ENCODE measurements around the gene MAST4.

Gene MAST4

GRCh38 chr5:67058998-67059743, 463.0 kb downstream of the MAST4 start:
- in situ Hi-C loops (cut with HindIII; ENCODE audit: low sequenced_read_pairs): no loop called here
- TF ChIP-seq CTCF (IDR thresholded peaks at IDR 0.05; ENCODE audit: low read depth, low read length, missing control alignments): no peak
- no peak overlapping the region for H3K4me3 ChIP-seq (ENCODE audit: low read depth, low read length)
- DNase-seq (ENCODE audit: low read depth): no peak

GRCh38 chr5:67059744-67060490, 463.7 kb downstream of the MAST4 start:
- DNase-seq (ENCODE audit: low read depth): peak; percentile 54
- H3K4me3 ChIP-seq (ENCODE audit: low read depth, low read length): no peak overlapping the region

GRCh38 chr5:67061511-67061910, 465.3 kb downstream of the MAST4 start:
- no peak overlapping the region for H3K4me3 ChIP-seq (ENCODE audit: low read depth, low read length)
- no peak for DNase-seq (ENCODE audit: low read depth)
- no peak for TF ChIP-seq CTCF (IDR thresholded peaks at IDR 0.05; ENCODE audit: low read depth, low read length, missing control alignments)
- in situ Hi-C loops (cut with HindIII; ENCODE audit: low sequenced_read_pairs): no loop called here

More at GRCh38 chr5:67059744-67060490, 463.7 kb downstream of the MAST4 start:
- TF ChIP-seq CTCF (IDR thresholded peaks at IDR 0.05; ENCODE audit: low read depth, low read length, missing control alignments): no peak
- in situ Hi-C loops (cut with HindIII; ENCODE audit: low sequenced_read_pairs): no loop called here

- in situ Hi-C loops (cut with HindIII; ENCODE audit: low sequenced_read_pairs): no loop called here
- H3K4me3 ChIP-seq (ENCODE audit: low read depth, low read length): no peak overlapping the region
- no peak for DNase-seq (ENCODE audit: low read depth)
- no peak for TF ChIP-seq CTCF (IDR thresholded peaks at IDR 0.05; ENCODE audit: low read depth, low read length, missing control alignments)
Observed at GRCh38 chr5:67063055-67063454, 466.9 kb downstream of the MAST4 start.

GRCh38 chr5:67063791-67064190, 467.6 kb downstream of the MAST4 start:
- H3K4me3 ChIP-seq (ENCODE audit: low read depth, low read length): no peak overlapping the region
- in situ Hi-C loops (cut with HindIII; ENCODE audit: low sequenced_read_pairs): no loop called here
- no peak for TF ChIP-seq CTCF (IDR thresholded peaks at IDR 0.05; ENCODE audit: low read depth, low read length, missing control alignments)
- DNase-seq (ENCODE audit: low read depth): peak; percentile 11

GRCh38 chr5:67065237-67065636, 469.0 kb downstream of the MAST4 start:
- in situ Hi-C loops (cut with HindIII; ENCODE audit: low sequenced_read_pairs): no loop called here
- DNase-seq (ENCODE audit: low read depth): no peak
- H3K4me3 ChIP-seq (ENCODE audit: low read depth, low read length): no peak overlapping the region
- TF ChIP-seq CTCF (IDR thresholded peaks at IDR 0.05; ENCODE audit: low read depth, low read length, missing control alignments): no peak
